Psoas muscle (tissue), 8 donors: ENCODE data around the gene CAPN8. TPM values are rescaled to one million over a fixed set of nuclear protein-coding genes. Genes with fewer than 3 reads are reported as not detected.

Experiments
- ATAC-seq, 4 donors: fragments of 200-7000 bp; cut with Tn5 transposase; one replicate each; pipeline ENCODE4 v1.9.1; 2020; ENCODE audit warnings: moderate library complexity in 3 of 4, mild to moderate bottlenecking in 2 of 4
- DNase-seq, 2 donors: peaks; one replicate each; pipeline ENCODE4 v3.0.0-alpha.2; 2020
- H3K27ac ChIP-seq: fragments of 200-600 bp; one replicate; pipeline ENCODE4 v1.8.0; 2022
- H3K27me3 ChIP-seq, 3 donors: fragments of 200-600 bp in 1 of 3; one replicate each; pipeline versions ENCODE4 v1.6.1 to v1.8.0; 2013 to 2022; ENCODE audit warnings: low read length in 2 of 3, mild to moderate bottlenecking in 2 of 3, moderate library complexity in 1 of 3; ENCODE audit not compliant: insufficient read depth in 3 of 3
- H3K36me3 ChIP-seq, 2 donors: fragments of 200-600 bp in 1 of 2; one replicate each; pipeline versions ENCODE4 v1.6.1 to v1.8.0; 2013 to 2022; ENCODE audit warnings: low read depth in 1 of 2, mild to moderate bottlenecking in 1 of 2, moderate library complexity in 1 of 2; ENCODE audit not compliant: insufficient read depth in 1 of 2
- H3K4me1 ChIP-seq: fragments of 200-600 bp; one replicate; pipeline ENCODE4 v1.8.0; 2022
- H3K4me3 ChIP-seq: fragments of 200-600 bp; one replicate; pipeline ENCODE4 v1.8.0; 2022; ENCODE audit warnings: mild to moderate bottlenecking
- H3K9me3 ChIP-seq: fragments of 200-600 bp; one replicate; pipeline ENCODE4 v1.8.0; 2022
- WGBS, 3 donors: extraction: QIAGEN DNeasy Blood & Tissue Kit; methylation state at CpG; one replicate each; pipeline versions ENCODE4 v1.1.6 to v1.1.7; 2013; 5-methylcytosine and 5-hydroxymethylcytosine counted together
- intact Hi-C, 2 donors: fragments of 100-400 bp; cut with DNase I; formaldehyde crosslinking; loops; one replicate each; pipeline versions ENCODE4 v1.11.0 to v1.14.2; 2022
- polyA plus RNA-seq, 3 donors: library from polyadenylated mRNA; stranded (reverse); fragments of 200-250 nt; gene quantifications; one replicate each; pipeline ENCODE4 v1.2.3, GENCODE V29; 2013
- total RNA-seq, 4 donors: library from RNA; stranded (reverse); fragmentation: NEBNext Ultra II Directional in 2 of 4; extraction: Animal tissue kit (Norgen Biotek cat#: 25700) in 2 of 4; gene quantifications; one replicate each; pipeline versions ENCODE4 v1.2.1 to v1.2.4, GENCODE V29; 2021 to 2023
- TF ChIP-seq, protein P1 (sequence below): fragments of 200-600 bp; IDR thresholded peaks from one replicate; pipeline ENCODE4 v1.8.0; 2022; ENCODE audit warnings: antibody characterized with exemption
- donor health status: healthy with polysubstance abuse.
- donor health status: DM: no; HTN: no; CAD: no; lungs with moderate emphysema.
- donor health status: Bipolar disorder and iron deficiency.
- donor health status: healthy.
- donor health status: DM: yes; HTN: yes; CAD: no.
- donor health status: DM: no; HTN: no; CAD: no.
- donor health status: DM: no; HTN: no; CAD: no.
- donor health status: DM: yes; HTN: yes; CAD: no.

The CAPN8 gene
- total and polyA plus RNA-seq, 7 donors = 0.04 to 5.4 (median 0.78) TPM; not detected in 2

GRCh38 chr1:223629126-223629457 lies 36.4 kb downstream of the CAPN8 start:
- TF ChIP-seq, protein P1, sequence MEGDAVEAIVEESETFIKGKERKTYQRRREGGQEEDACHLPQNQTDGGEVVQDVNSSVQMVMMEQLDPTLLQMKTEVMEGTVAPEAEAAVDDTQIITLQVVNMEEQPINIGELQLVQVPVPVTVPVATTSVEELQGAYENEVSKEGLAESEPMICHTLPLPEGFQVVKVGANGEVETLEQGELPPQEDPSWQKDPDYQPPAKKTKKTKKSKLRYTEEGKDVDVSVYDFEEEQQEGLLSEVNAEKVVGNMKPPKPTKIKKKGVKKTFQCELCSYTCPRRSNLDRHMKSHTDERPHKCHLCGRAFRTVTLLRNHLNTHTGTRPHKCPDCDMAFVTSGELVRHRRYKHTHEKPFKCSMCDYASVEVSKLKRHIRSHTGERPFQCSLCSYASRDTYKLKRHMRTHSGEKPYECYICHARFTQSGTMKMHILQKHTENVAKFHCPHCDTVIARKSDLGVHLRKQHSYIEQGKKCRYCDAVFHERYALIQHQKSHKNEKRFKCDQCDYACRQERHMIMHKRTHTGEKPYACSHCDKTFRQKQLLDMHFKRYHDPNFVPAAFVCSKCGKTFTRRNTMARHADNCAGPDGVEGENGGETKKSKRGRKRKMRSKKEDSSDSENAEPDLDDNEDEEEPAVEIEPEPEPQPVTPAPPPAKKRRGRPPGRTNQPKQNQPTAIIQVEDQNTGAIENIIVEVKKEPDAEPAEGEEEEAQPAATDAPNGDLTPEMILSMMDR = no peak
- ATAC-seq (no peak), DNase-seq (no peak)
- intact Hi-C loops = no loop called here
- no peak overlapping the region for H3K27ac ChIP-seq
- no peaks in the 10 kb centered on the region for H3K27me3 ChIP-seq
- no peaks in the 10 kb centered on the region for H3K9me3 ChIP-seq
- WGBS, 3 donors = 60 to 83% (median 65%) methylated on average over 3 of the region's 3 CpGs
- no peaks in the 10 kb centered on the region for H3K36me3 ChIP-seq
- H3K4me3 ChIP-seq = no peak overlapping the region
- H3K4me1 ChIP-seq = no peaks in the 10 kb centered on the region

DNA sequence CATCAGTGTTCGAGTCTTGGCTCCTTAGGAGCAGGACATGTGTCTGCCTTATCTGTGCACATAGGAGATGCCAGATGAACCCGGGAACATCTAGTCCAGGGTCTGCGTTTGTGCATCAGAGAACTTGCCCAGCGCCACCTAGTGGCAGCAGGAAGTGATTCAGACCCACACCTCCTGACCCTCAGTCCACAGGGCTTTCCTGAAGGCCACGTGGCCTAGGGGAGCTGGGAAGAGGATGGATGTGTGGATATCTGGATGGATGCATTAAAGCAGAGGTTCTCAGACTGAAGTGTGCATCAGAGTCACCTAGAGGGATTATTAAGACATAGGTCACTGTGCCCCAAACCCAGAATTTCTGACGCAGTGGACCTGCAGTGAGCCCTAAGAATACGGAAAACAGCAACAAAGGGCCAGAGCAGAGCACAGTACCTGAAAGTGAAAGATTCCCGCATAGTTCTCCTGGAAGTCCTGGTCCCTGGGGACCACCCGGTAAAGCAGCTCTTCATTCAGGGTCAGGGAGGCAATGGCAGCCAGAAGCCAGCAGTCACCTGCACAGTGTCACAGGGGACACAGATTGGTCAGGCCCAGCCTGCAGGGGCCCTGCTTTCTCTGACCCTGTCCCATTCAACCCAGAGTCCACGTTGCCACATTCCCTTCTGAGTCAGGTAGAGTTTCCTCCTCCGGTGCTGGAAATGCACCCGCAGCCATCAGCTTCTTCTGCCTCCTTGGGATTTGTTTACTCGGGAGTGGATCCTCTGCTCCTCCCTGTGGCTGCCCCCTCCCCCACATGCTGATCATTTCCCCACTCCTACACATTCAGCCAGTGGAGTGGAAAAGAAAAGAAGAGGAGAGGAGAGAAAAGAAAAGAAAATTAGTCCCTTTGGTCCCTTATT lies 37.0 kb downstream of the CAPN8 start:
- 53 to 57% (median 55%) methylated on average over 13 of the region's 13 CpGs for WGBS, 3 donors
- no peaks in the 10 kb centered on the region for H3K9me3 ChIP-seq
- DNase-seq (peak in 1 of 2 donors; percentile 42), ATAC-seq (peak; percentile 28 to 83 (median 77))
- intact Hi-C loops = no loop called here
- no peak overlapping the region for H3K27ac ChIP-seq
- H3K27me3 ChIP-seq = no peaks in the 10 kb centered on the region
- H3K4me3 ChIP-seq = no peak overlapping the region
- TF ChIP-seq, protein P1 = peak; percentile 44
- H3K4me1 ChIP-seq = no peaks in the 10 kb centered on the region
- no peaks in the 10 kb centered on the region for H3K36me3 ChIP-seq

- H3K4me3 ChIP-seq = no peak overlapping the region
- no peak overlapping the region for H3K27ac ChIP-seq
- 46 to 63% (median 58%) methylated on average over 17 of the region's 17 CpGs for WGBS, 3 donors
- ATAC-seq (peak; percentile 59 to 93 (median 84)), DNase-seq (peak in 1 of 2 donors; percentile 22)
- no peaks in the 10 kb centered on the region for H3K36me3 ChIP-seq
- intact Hi-C loops = no loop called here
- no peaks in the 10 kb centered on the region for H3K4me1 ChIP-seq
- no peaks in the 10 kb centered on the region for H3K9me3 ChIP-seq
- TF ChIP-seq, protein P1 = no peak
- no peaks in the 10 kb centered on the region for H3K27me3 ChIP-seq
Observed at GRCh38 chr1:223622132-223622842, 43.2 kb downstream of the CAPN8 start.

DNA sequence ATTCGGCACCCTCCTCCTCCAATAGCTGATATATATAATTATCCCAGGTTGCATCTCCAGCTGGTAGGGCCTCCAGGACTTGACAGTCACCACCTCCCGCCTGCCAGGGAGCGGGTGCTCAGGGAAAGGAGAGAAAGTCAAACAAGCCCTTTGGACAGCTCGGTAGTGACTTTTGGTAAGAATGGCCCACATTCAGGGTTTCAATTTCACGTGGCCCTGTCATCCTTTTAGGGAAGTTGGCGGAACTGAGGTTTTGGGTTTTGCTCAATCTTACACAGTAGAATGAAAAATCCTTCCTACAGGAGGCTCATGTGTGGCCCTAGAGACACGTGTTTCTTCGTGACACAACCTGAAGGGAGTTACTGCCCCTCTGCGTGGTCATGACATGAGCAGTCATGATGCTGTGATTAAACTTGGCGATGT lies 44.2 kb downstream of the CAPN8 start:
- no peak overlapping the region for H3K27ac ChIP-seq
- 86 to 91% (median 87%) methylated on average over 10 of the region's 10 CpGs for WGBS, 3 donors
- ATAC-seq (no peak), DNase-seq (no peak)
- no peaks in the 10 kb centered on the region for H3K9me3 ChIP-seq
- intact Hi-C loops = no loop called here
- no peak overlapping the region for H3K4me3 ChIP-seq
- H3K27me3 ChIP-seq = no peaks in the 10 kb centered on the region
- TF ChIP-seq, protein P1 = no peak
- no peaks in the 10 kb centered on the region for H3K36me3 ChIP-seq
- H3K4me1 ChIP-seq = no peaks in the 10 kb centered on the region
